Mammary epithelial cell (primary cell): Measurements from ENCODE around the gene PRKN.

Experiments used
- CTCF ChIP-seq, 2 donors: IDR thresholded peaks in 1 of 2; conservative IDR thresholded peaks in 1 of 2; 2 replicates each; pipeline ENCODE4 v1.5.1; 2011 to 2012; ENCODE audit warnings: inconsistent platforms in 2 of 2, low read length in 2 of 2, mild to moderate bottlenecking in 2 of 2, control low read depth in 1 of 2, low read depth in 1 of 2; ENCODE audit not compliant: insufficient read depth in 1 of 2; ENCODE audit errors: extremely low read depth in 1 of 2
- EZH2 ChIP-seq: IDR thresholded peaks from 2 replicates; pipeline ENCODE4 v1.6.1; 2012; ENCODE audit warnings: low read length, inconsistent platforms, borderline replicate concordance

- TF ChIP-seq CTCF (conservative IDR thresholded peaks at IDR 0.05 in 1 of 2, IDR thresholded peaks at IDR 0.05 in 1 of 2; ENCODE audit: extremely low read depth in 1 of 2, insufficient read depth in 1 of 2, low read depth in 1 of 2, low read length in 2 of 2) (no peak), EZH2 (no peak)
These were observed 548.9 kb downstream of the PRKN start for GRCh38 chr6:162178666-162179065.
